SK-N-SH treated with all-trans-retinoic acid at 6 μM for 48 hours (cell line): ENCODE measurements around the gene ATP10B.

Experiments
- ATAC-seq: fragments of 200-7000 bp; cut with Tn5 transposase; 3 replicates; pipeline ENCODE4 v1.9.1; 2020; ENCODE audit warnings: mild to moderate bottlenecking, moderate library complexity
- ARNTL ChIP-seq: fragments of 450-650 bp; formaldehyde crosslinking; IDR thresholded peaks from 2 replicates; pipeline ENCODE4 v1.5.0; 2020; ENCODE audit warnings: low read depth, mild to moderate bottlenecking, moderate library complexity, borderline replicate concordance
- BACH2 ChIP-seq: fragments of 250-450 bp; sonication (Bioruptor Pico); IDR thresholded peaks from 2 replicates; pipeline ENCODE4 v1.9.0; 2021; ENCODE audit warnings: mild to moderate bottlenecking, borderline replicate concordance
- CSDC2 ChIP-seq: fragments of 250-450 bp; sonication (Bioruptor Pico); IDR thresholded peaks from 2 replicates; pipeline ENCODE4 v1.5.0; 2020; ENCODE audit warnings: mild to moderate bottlenecking, moderate library complexity
- ESRRG ChIP-seq: fragments of 250-450 bp; sonication (Bioruptor Pico); IDR thresholded peaks from 2 replicates; pipeline ENCODE4 v1.6.1; 2021; ENCODE audit warnings: mild to moderate bottlenecking
- GLIS3 ChIP-seq: fragments of 250-450 bp; sonication (Bioruptor Pico); IDR thresholded peaks from 2 replicates; pipeline ENCODE4 v1.5.0; 2020; ENCODE audit warnings: mild to moderate bottlenecking, moderate library complexity
- ISL1 ChIP-seq: fragments of 250-450 bp; sonication (Bioruptor Pico); IDR thresholded peaks from 2 replicates; pipeline ENCODE4 v2.1.2; 2022; ENCODE audit warnings: mild to moderate bottlenecking, moderate library complexity
- PPARA ChIP-seq: fragments of 250-450 bp; sonication (Bioruptor Pico); IDR thresholded peaks from 2 replicates; pipeline ENCODE4 v1.5.0; 2020; ENCODE audit warnings: mild to moderate bottlenecking, borderline replicate concordance
- RARB ChIP-seq: fragments of 250-450 bp; sonication (Bioruptor Pico); IDR thresholded peaks from 2 replicates; pipeline ENCODE4 v1.8.0; 2021; ENCODE audit warnings: mild to moderate bottlenecking, moderate library complexity
- SNAI2 ChIP-seq: fragments of 250-450 bp; sonication (Bioruptor Pico); IDR thresholded peaks from 2 replicates; pipeline ENCODE4 v1.5.0; 2020; ENCODE audit warnings: mild to moderate bottlenecking, moderate library complexity
- TOX ChIP-seq: fragments of 250-450 bp; sonication (Bioruptor Pico); IDR thresholded peaks from 2 replicates; pipeline ENCODE4 v1.8.0; 2021; ENCODE audit warnings: mild to moderate bottlenecking, moderate library complexity, borderline replicate concordance
- ZC3H10 ChIP-seq: fragments of 250-450 bp; sonication (Bioruptor Pico); IDR thresholded peaks from 2 replicates; pipeline ENCODE4 v1.5.1; 2021; ENCODE audit warnings: mild to moderate bottlenecking, moderate library complexity
- ZFP3 ChIP-seq: fragments of 250-450 bp; sonication (Bioruptor Pico); IDR thresholded peaks from 2 replicates; pipeline ENCODE4 v1.5.0; 2020; ENCODE audit warnings: mild to moderate bottlenecking, moderate library complexity
- ZNF565 ChIP-seq: fragments of 450-650 bp; formaldehyde crosslinking; conservative IDR thresholded peaks from 2 replicates; pipeline ENCODE4 v1.5.0; 2020; ENCODE audit warnings: low read depth, mild to moderate bottlenecking, moderate library complexity
- ZNF70 ChIP-seq: fragments of 450-650 bp; formaldehyde crosslinking; IDR thresholded peaks from 2 replicates; pipeline ENCODE4 v1.5.0; 2020; ENCODE audit warnings: mild to moderate bottlenecking, moderate library complexity
- ZNF8 ChIP-seq: fragments of 450-650 bp; formaldehyde crosslinking; IDR thresholded peaks from 2 replicates; pipeline ENCODE4 v1.5.0; 2020; ENCODE audit warnings: mild to moderate bottlenecking, moderate library complexity
- TF ChIP-seq, protein P1 (sequence below): fragments of 250-450 bp; sonication (Bioruptor Pico); IDR thresholded peaks from 2 replicates; pipeline ENCODE4 v1.8.0; 2021; ENCODE audit warnings: low read depth, mild to moderate bottlenecking, moderate library complexity, borderline replicate concordance
- TF ChIP-seq, protein P2 (sequence below): fragments of 250-450 bp; sonication (Bioruptor Pico); IDR thresholded peaks from 2 replicates; pipeline ENCODE4 v1.5.0; 2020; ENCODE audit warnings: mild to moderate bottlenecking, moderate library complexity
- TF ChIP-seq, protein P3 (sequence below): fragments of 250-450 bp; sonication (Bioruptor Pico); IDR thresholded peaks from 2 replicates; pipeline ENCODE4 v1.8.0; 2020; ENCODE audit warnings: mild to moderate bottlenecking, moderate library complexity, borderline replicate concordance

The ATP10B gene

DNA sequence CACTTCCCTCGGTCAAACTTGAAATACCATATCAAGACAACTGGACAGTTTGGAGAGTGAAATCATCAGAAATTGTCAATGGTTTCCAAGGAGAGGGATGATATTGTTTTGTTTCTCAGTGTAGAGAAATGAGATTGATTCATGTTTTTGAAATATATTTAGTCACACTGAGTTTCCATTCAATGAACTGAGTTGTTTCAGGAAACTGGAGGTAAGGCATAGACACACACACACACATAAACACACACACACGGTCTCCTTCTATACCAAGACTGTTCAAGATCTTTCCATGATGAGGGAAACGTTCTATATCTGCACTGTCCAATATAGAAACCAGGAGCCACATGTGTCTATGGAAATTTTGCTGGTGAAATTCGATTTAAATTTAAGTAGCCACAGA lies 247.5 kb downstream of the ATP10B start:
- TF ChIP-seq, protein P1, sequence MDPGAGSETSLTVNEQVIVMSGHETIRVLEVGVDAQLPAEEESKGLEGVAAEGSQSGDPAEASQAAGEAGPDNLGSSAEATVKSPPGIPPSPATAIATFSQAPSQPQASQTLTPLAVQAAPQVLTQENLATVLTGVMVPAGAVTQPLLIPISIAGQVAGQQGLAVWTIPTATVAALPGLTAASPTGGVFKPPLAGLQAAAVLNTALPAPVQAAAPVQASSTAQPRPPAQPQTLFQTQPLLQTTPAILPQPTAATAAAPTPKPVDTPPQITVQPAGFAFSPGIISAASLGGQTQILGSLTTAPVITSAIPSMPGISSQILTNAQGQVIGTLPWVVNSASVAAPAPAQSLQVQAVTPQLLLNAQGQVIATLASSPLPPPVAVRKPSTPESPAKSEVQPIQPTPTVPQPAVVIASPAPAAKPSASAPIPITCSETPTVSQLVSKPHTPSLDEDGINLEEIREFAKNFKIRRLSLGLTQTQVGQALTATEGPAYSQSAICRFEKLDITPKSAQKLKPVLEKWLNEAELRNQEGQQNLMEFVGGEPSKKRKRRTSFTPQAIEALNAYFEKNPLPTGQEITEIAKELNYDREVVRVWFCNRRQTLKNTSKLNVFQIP: no peak
- TF ChIP-seq ZNF565 (CRISPR knock-in tag) (no peak), ISL1 (CRISPR knock-in tag) (no peak), ZFP3 (CRISPR knock-in tag) (no peak), ZNF8 (CRISPR knock-in tag) (no peak), GLIS3 (CRISPR knock-in tag) (no peak), ZNF70 (CRISPR knock-in tag) (no peak), BACH2 (no peak), TOX (CRISPR knock-in tag) (no peak)
- TF ChIP-seq, protein P2, sequence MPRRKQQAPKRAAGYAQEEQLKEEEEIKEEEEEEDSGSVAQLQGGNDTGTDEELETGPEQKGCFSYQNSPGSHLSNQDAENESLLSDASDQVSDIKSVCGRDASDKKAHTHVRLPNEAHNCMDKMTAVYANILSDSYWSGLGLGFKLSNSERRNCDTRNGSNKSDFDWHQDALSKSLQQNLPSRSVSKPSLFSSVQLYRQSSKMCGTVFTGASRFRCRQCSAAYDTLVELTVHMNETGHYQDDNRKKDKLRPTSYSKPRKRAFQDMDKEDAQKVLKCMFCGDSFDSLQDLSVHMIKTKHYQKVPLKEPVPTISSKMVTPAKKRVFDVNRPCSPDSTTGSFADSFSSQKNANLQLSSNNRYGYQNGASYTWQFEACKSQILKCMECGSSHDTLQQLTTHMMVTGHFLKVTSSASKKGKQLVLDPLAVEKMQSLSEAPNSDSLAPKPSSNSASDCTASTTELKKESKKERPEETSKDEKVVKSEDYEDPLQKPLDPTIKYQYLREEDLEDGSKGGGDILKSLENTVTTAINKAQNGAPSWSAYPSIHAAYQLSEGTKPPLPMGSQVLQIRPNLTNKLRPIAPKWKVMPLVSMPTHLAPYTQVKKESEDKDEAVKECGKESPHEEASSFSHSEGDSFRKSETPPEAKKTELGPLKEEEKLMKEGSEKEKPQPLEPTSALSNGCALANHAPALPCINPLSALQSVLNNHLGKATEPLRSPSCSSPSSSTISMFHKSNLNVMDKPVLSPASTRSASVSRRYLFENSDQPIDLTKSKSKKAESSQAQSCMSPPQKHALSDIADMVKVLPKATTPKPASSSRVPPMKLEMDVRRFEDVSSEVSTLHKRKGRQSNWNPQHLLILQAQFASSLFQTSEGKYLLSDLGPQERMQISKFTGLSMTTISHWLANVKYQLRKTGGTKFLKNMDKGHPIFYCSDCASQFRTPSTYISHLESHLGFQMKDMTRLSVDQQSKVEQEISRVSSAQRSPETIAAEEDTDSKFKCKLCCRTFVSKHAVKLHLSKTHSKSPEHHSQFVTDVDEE (CRISPR knock-in tag): no peak
- TF ChIP-seq, all 23 proteins: peak for 0
- ATAC-seq: no peak

DNA sequence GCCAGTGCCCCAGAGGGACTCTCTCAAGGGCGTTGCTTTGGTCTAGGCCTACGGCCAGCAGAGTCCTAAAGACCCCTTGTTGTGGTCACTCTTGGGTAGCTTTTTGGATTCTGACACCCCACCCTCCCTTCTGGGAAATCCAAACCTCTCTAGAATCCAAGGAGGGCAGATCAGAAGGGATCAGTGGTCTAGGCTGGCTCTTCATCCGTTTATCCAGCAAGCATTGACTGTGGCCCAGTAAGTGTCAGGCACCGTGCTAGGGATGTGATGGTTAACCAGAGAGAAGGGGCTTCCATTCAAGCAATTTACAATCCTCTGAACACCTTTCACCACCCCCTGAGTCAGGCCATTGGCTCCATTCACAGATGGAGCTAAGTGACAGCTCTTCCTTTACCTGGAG lies 249.3 kb downstream of the ATP10B start:
- TF ChIP-seq ZC3H10 (CRISPR knock-in tag): no peak
- TF ChIP-seq ZNF70 (CRISPR knock-in tag): no peak
- no peak for TF ChIP-seq CSDC2
- TF ChIP-seq ZNF565 (CRISPR knock-in tag): no peak
- TF ChIP-seq ESRRG: no peak
- TF ChIP-seq ARNTL (CRISPR knock-in tag): no peak
- no peak for TF ChIP-seq SNAI2 (CRISPR knock-in tag)
- TF ChIP-seq, protein P3, sequence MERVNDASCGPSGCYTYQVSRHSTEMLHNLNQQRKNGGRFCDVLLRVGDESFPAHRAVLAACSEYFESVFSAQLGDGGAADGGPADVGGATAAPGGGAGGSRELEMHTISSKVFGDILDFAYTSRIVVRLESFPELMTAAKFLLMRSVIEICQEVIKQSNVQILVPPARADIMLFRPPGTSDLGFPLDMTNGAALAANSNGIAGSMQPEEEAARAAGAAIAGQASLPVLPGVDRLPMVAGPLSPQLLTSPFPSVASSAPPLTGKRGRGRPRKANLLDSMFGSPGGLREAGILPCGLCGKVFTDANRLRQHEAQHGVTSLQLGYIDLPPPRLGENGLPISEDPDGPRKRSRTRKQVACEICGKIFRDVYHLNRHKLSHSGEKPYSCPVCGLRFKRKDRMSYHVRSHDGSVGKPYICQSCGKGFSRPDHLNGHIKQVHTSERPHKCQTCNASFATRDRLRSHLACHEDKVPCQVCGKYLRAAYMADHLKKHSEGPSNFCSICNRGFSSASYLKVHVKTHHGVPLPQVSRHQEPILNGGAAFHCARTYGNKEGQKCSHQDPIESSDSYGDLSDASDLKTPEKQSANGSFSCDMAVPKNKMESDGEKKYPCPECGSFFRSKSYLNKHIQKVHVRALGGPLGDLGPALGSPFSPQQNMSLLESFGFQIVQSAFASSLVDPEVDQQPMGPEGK (CRISPR knock-in tag): no peak
- TF ChIP-seq BACH2: no peak
- TF ChIP-seq, protein P1: no peak
- TF ChIP-seq, all 23 proteins: peak for 0
- ATAC-seq: no peak

DNA sequence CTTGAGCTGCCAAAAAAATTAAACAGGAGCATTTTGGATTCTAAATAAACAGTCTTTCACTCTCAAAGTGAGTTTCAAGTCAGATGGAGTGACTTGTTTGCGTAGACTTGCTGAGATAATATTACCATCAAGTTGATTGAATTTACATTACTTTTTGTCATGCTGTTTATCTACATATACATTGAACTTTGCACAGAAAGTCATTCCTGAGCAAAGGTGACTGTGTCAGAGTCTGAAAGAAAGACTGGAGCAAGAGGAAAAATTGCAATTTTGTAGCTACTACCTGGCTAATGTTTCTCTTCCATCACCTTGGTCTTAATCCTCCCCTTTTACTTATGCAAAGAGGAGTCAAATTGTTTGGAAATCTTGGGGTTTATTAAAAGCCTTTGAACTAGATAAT lies 251.0 kb downstream of the ATP10B start:
- TF ChIP-seq CSDC2 (no peak), ZNF8 (CRISPR knock-in tag) (no peak), GLIS3 (CRISPR knock-in tag) (no peak), RARB (no peak), PPARA (no peak)
- TF ChIP-seq, protein P3 (CRISPR knock-in tag): no peak
- TF ChIP-seq, protein P2 (CRISPR knock-in tag): no peak
- TF ChIP-seq, all 23 proteins: peak for 0
- no peak for ATAC-seq
